Heart left ventricle (tissue), 16 donors: ENCODE measurements around the gene PRPS2. TPM values are rescaled to one million over a fixed set of nuclear protein-coding genes. Genes with fewer than 3 reads are reported as not detected.

Experiments used
- ATAC-seq, 4 donors: fragments of 200-7000 bp; cut with Tn5 transposase; one replicate each; pipeline ENCODE4 v1.9.1; 2020 to 2022; ENCODE audit warnings: moderate library complexity in 4 of 4, mild to moderate bottlenecking in 3 of 4, moderate number of reproducible peaks in 1 of 4
- DNase-seq, 5 donors: peaks; one replicate each; pipeline ENCODE4 v3.0.0-alpha.2; 2020
- H3K27ac ChIP-seq, 12 donors: fragments of 200-600 bp; sonication (generic) in 4 of 12; one replicate each; pipeline versions ENCODE4 v1.5.0 to v1.8.0; 2016 to 2022; ENCODE audit warnings: mild to moderate bottlenecking in 2 of 12
- H3K27me3 ChIP-seq, 9 donors: fragments of 200-600 bp; sonication (generic) in 2 of 9; one replicate each; pipeline versions ENCODE4 v1.5.1 to v1.8.0; 2016 to 2022; ENCODE audit warnings: mild to moderate bottlenecking in 3 of 9
- H3K36me3 ChIP-seq, 9 donors: fragments of 200-600 bp; sonication (generic) in 2 of 9; one replicate each; pipeline versions ENCODE4 v1.5.0 to v1.8.0; 2018 to 2022; ENCODE audit warnings: mild to moderate bottlenecking in 2 of 9
- H3K4me1 ChIP-seq, 12 donors: fragments of 200-600 bp; sonication (generic) in 4 of 12; one replicate each; pipeline versions ENCODE4 v1.5.0 to v1.8.0; 2016 to 2022; ENCODE audit warnings: mild to moderate bottlenecking in 3 of 12
- H3K4me3 ChIP-seq, 12 donors: fragments of 200-600 bp; sonication (generic) in 4 of 12; one replicate each; pipeline versions ENCODE4 v1.5.0 to v1.8.0; 2017 to 2022; ENCODE audit warnings: mild to moderate bottlenecking in 9 of 12, moderate library complexity in 4 of 12
- H3K9me3 ChIP-seq, 12 donors: fragments of 200-600 bp; sonication (generic) in 4 of 12; one replicate each; pipeline versions ENCODE4 v1.5.0 to v1.8.0; 2016 to 2022; ENCODE audit warnings: mild to moderate bottlenecking in 1 of 12
- POLR2A ChIP-seq, 2 donors: fragments of 450-650 bp; IDR thresholded peaks; one replicate each; pipeline ENCODE4 v1.6.1; 2017; ENCODE audit warnings: antibody characterized with exemption in 2 of 2, mild to moderate bottlenecking in 2 of 2, moderate library complexity in 2 of 2
- WGBS, 4 donors: extraction: QIAGEN DNeasy Blood & Tissue Kit in 2 of 4; methylation state at CpG; one replicate each; pipeline versions ENCODE4 v1.1.5 to v1.1.7; 2013 to 2018; 5-methylcytosine and 5-hydroxymethylcytosine counted together
- intact Hi-C, 10 donors: fragments of 100-400 bp; cut with DNase I; formaldehyde crosslinking; loops; one replicate each; pipeline versions ENCODE4 v1.11.1 to v1.14.2; 2022
- polyA plus RNA-seq, 2 donors: library from polyadenylated mRNA; stranded (reverse); fragments of 200-250 nt; gene quantifications; one replicate each; pipeline ENCODE4 v1.2.3, GENCODE V29; 2013
- total RNA-seq, 9 donors: library from RNA; depleted of rRNA in 2 of 9; stranded (reverse); fragments of >200 nt in 2 of 9; fragmentation: NEBNext Ultra II Directional in 3 of 9; extraction: Animal tissue kit (Norgen Biotek cat#: 25700) in 3 of 9; gene quantifications; one replicate each; pipeline versions ENCODE4 v1.1.0 to v1.2.4, GENCODE V29; 2016 to 2023
- TF ChIP-seq, protein P1 (sequence below), 12 donors: fragments of 200-600 bp; sonication (generic) in 4 of 12; IDR thresholded peaks; one replicate each; pipeline versions ENCODE4 v1.5.0 to v1.8.0; 2018 to 2022; ENCODE audit warnings: antibody characterized with exemption in 12 of 12, mild to moderate bottlenecking in 5 of 12
- donor health status: ischemic (EF 13 %, LVEDD 7.1; RV severe dilation, severe dysfunction).
- donor health status: healthy with polysubstance abuse.
- donor health status: DM: no; HTN: yes; CAD: no.
- donor health status: DM: no; HTN: no; CAD: no.
- donor health status: ischemic (EF 25% LVEDD 6.9; RV normal size, moderate dysfunction).
- donor health status: ischemic (EF 25% LVEDD 5.7; RV mildly dilated, moderate dysfunction).
- donor health status: healthy.
- donor health status: DM: yes; HTN: yes; CAD: no.
- donor health status: ischemic (EF 35%, LVEDD 5.7; RV mildly dilated, moderate dysfunction).
- donor health status: nonischemic (EF 11% LVEDD 7.7; RV severe dilation, severe dysfunction).
- donor health status: DM: yes; HTN: yes; CAD: no.
- donor health status: PGD.
- donor health status: ischemic (EF 29% LVEDD 5.4; RV normal size, mild dysfunction).
- donor health status: nonischemic (EF 23%, LVEDD 6.1; RV moderate dilation, normal function).

The PRPS2 gene
- total and polyA plus RNA-seq, 11 donors = 1.7 to 21.9 (median 3.6) TPM

DNA sequence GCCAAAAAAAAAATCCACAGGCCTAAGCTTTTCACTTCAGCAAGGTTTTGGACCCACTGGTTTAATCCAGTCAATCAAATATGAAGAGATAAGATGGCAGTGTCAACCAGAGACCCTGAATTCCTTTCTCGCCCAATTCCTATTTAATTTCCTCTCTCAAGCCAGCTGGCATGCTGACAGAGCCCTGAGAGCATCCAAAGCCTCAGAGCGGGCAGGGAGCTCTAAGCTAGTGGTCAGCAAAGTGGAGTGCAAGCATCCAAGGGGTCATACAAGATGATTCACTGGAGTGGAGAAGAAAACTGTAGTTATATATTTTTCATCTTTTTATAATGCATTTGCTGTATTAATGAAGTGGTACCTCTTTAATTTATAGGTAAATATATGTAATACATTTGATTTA is 37.8 kb upstream of the PRPS2 start:
- WGBS, 4 donors = 46 to 61% (median 49%) methylated on average over 2 of the region's 2 CpGs
- Histone ChIP-seq H3K4me1 (no peaks in the 10 kb centered on the region), H3K36me3 (no peaks in the 10 kb centered on the region), H3K27ac (no peak overlapping the region), H3K4me3 (no peak overlapping the region), H3K9me3 (peaks cover 0 to 8% (median 0%) of the 10 kb centered on the region in 12 donors), H3K27me3 (peaks cover 0 to 11% (median 0%) of the 10 kb centered on the region in 9 donors)
- intact Hi-C loops = no loop called here
- TF ChIP-seq, protein P1, sequence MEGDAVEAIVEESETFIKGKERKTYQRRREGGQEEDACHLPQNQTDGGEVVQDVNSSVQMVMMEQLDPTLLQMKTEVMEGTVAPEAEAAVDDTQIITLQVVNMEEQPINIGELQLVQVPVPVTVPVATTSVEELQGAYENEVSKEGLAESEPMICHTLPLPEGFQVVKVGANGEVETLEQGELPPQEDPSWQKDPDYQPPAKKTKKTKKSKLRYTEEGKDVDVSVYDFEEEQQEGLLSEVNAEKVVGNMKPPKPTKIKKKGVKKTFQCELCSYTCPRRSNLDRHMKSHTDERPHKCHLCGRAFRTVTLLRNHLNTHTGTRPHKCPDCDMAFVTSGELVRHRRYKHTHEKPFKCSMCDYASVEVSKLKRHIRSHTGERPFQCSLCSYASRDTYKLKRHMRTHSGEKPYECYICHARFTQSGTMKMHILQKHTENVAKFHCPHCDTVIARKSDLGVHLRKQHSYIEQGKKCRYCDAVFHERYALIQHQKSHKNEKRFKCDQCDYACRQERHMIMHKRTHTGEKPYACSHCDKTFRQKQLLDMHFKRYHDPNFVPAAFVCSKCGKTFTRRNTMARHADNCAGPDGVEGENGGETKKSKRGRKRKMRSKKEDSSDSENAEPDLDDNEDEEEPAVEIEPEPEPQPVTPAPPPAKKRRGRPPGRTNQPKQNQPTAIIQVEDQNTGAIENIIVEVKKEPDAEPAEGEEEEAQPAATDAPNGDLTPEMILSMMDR (IDR thresholded peaks at IDR 0.05) = no peak
- no peak for TF ChIP-seq POLR2A (IDR thresholded peaks at IDR 0.05)
- no peak for DNase-seq
- ATAC-seq = no peak

DNA sequence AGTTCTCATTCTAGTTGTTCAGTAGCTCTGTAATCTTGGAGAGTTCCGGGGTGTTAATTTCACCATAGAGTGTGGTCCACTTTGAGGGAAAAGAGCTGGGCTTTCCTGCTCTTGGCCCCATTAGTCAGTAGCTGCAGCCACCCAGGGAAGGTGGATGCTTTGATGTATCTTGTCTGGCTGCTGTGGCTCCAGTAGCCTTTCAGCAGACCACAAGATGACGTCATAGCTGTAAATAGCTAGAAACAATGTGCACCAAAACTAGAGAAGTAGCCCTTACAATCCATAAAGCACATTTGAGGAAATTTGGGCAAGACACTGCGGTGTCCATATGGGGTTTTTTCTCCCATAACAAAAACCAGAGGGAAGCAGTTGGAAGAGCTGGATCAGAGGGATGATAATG is 32.9 kb upstream of the PRPS2 start:
- Histone ChIP-seq H3K4me1 (no peaks in the 10 kb centered on the region), H3K4me3 (no peak overlapping the region), H3K9me3 (no peaks in the 10 kb centered on the region), H3K27ac (no peak overlapping the region), H3K36me3 (no peaks in the 10 kb centered on the region), H3K27me3 (peaks cover 0 to 31% (median 0%) of the 10 kb centered on the region in 9 donors)
- WGBS, 4 donors = 66 to 81% (median 73%) methylated on average over 3 of the region's 3 CpGs
- no peak for ATAC-seq
- DNase-seq = no peak
- TF ChIP-seq, protein P1 (IDR thresholded peaks at IDR 0.05) = no peak
- no peak for TF ChIP-seq POLR2A (IDR thresholded peaks at IDR 0.05)
- intact Hi-C loops = no loop called here

DNA sequence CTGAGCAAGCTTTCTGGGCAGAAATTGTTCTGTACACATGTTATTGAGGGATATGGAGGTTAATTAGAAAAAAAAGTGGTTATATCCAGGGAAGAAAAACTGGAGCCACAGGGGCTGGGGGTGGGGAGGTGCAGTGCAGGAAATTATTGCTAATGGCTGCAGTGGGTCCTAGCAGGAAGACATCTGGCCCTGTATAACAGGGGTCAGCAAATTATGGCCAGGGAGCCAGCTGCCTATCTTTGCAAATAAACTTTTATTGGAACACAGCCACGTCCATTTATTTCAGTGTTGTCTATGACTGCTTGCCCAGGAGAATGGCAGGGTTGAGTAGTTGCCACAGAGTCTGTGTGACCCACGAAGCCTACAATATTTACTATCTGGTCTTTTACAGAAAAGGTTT is 23.4 kb upstream of the PRPS2 start:
- Histone ChIP-seq H3K27me3 (peaks cover 0 to 40% (median 0%) of the 10 kb centered on the region in 9 donors), H3K9me3 (peaks cover 0 to 5% (median 0%) of the 10 kb centered on the region in 12 donors), H3K4me3 (no peak overlapping the region), H3K27ac (no peak overlapping the region), H3K36me3 (no peaks in the 10 kb centered on the region), H3K4me1 (no peaks in the 10 kb centered on the region)
- DNase-seq = no peak
- 36 to 58% (median 45%) methylated on average over 2 of the region's 2 CpGs for WGBS, 4 donors
- ATAC-seq = no peak
- no peak for TF ChIP-seq POLR2A (IDR thresholded peaks at IDR 0.05)
- TF ChIP-seq, protein P1 (IDR thresholded peaks at IDR 0.05) = no peak
- intact Hi-C loops = no loop called here

DNA sequence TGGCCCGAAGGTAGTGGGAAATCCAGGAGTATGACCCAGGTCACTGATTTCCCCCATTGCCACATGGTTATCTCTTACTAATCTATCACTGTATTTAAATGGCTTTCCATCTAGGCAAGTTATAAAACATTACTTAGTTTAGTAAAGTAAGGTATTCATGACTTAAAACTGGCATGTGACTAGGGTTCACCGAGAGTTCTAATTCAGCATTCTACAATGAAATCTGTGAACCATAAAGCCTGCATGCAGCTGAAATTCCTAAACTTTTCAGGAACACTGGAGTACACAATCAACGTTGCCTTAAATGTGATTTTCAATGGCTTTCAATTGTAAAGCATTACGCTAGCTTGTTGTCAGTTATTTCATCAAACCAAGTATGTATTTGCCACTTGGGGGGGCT is 22.7 kb upstream of the PRPS2 start:
- H3K4me3 ChIP-seq = no peak overlapping the region
- TF ChIP-seq POLR2A (IDR thresholded peaks at IDR 0.05) = no peak
- TF ChIP-seq, protein P1 (IDR thresholded peaks at IDR 0.05) = no peak
- intact Hi-C loops = no loop called here
- peaks cover 0 to 43% (median 0%) of the 10 kb centered on the region in 9 donors for H3K27me3 ChIP-seq
- WGBS, 4 donors = 82 to 96% (median 88%) methylated on average over 4 of the region's 4 CpGs
- peaks cover 0 to 5% (median 0%) of the 10 kb centered on the region in 12 donors for H3K9me3 ChIP-seq
- H3K27ac ChIP-seq = no peak overlapping the region
- no peaks in the 10 kb centered on the region for H3K36me3 ChIP-seq
- no peak for ATAC-seq
- no peak for DNase-seq
- no peaks in the 10 kb centered on the region for H3K4me1 ChIP-seq
